ENCODE measurements around the gene ZNF512B.

ZNF512B gene

DNA sequence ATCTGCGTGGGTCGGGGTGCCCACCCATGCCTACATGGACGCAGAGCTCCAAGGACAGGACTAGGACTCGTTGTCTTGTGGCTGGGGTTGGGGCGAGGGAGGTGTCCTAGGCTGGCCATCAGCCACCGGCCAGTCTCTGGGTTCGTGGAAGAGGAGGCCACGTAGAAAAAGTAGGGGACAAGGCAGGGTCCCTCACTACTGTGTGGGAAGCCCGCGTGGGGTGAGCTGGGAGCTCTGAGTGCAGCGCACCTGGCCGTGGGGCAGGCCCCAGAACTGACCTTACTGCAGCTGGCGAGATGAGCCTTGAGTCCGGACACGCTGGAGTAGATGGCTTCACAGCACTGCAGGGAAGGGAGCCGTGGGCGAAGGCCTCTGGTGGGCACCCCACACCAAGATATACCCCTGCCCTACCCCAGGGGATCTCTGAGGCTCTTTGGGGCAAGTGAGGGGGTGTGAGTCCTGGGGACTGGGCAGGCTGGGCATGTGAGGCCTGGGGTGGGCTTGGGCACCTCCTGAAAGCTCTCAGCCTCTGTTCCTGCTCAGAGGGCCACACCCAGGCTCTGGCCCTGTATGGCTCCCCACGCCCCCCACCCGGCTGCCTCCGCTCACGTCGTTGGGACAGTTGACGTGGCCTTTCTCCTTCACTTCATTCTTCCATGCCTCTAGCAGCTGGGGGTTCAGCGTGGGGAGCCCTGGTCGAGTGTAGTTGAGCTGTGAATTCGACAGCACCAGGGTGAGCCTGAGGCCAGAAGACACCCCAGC is 7.9 kb downstream of the ZNF512B start:
- DNase-seq, result no peak

GRCh38 chr20:63960654-63961621 is 8.8 kb downstream of the ZNF512B start:
- DNase-seq, result peak; percentile 42

- no peak for DNase-seq
These were observed 10.0 kb downstream of the ZNF512B start for GRCh38 chr20:63959699-63960075.

DNA sequence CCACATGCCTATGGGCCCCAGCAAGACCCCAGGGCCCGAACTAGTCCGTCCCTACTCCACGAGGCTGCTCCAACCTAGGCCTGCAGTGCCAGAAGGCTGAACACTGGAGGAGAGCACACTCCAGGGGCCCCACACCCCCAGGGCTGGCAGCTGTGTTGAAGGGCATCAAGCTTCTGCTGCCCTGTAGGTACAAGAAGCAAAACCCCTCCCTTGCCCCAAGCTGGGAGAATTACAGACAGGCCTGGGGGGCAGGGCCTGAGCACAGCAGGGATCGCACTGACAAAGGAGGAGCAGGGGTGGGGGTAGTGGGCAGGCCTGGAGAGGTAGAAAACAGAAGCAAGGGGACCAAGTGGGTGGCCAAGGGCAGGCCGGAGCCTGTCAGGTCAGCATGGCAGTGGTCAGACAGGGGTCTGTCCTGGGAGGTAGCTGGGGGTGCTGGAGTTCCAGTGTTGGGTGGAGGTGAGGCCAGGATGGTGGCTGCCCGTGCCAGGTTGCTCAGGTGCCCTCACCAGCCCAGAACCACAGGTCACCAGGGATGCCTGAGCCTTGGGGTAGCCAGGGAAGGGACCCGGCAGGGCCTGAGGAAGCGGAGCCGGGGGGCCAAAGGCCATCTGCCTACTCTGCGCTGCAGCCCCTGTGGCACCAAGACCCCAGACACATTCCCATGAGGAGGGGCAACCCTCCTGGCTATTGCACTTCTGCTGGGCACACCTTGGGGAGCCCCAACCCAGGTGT is 10.6 kb downstream of the ZNF512B start:
- DNase-seq, result no peak

DNA sequence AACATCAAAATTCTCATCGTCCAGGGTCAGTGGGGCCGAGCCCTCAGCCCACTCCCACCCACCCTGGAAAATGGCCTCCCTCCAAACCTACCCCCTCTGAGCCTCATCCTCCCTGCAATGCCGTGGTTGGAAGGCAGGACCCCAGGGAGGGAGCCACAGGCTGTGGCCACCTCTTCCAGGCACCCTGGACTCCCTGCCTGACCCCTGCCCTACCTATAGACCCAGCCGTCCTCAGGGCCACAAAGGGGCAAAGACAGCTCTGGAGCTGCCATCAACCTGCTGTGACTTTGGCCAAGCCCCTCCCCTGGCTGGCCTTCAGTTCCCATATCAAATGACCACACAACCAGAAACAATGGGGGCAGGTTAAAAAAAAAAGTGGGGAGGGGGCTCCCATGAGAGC is 11.3 kb downstream of the ZNF512B start:
- DNase-seq, result no peak

DNA sequence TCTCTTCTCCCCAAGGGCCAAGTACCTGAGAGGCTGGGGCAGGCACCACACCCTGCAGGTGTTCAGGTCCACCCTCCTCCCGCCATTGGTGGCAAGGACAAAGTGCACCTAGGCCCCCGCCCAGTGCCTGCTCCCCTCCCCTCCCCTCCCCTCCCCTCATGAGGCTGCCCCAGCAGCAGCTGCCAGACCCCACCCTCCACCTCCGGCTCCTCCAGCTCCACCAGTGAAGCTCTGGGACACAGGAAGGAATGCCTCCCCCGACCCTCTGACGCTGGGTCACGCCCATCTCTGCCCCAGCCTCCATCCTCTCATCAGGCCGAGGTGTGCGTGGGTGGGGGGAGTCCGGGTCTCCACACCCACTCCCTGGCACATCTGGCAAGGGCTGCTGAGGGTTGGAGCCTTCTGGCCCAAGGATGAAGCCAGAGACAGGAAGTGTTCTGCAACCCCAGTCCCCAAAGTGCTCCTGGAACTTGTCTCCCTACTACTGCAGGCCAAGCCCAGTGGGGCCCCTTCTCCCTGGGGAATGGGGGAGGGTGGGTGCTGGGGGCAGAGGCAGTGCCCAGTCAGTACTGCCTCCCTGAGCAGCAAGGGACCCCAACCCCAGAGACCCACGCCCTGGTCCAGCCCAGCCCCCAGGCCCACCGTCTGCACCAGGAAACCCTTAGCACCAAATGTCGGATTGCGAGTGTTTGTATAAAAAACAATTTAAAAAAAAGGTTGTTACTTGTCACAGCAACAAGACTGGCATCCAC is 11.9 kb downstream of the ZNF512B start:
- no peak for DNase-seq

GRCh38 chr20:63957004-63957689 is 12.6 kb downstream of the ZNF512B start:
- no peak for DNase-seq

- DNase-seq, result no peak
These were observed 13.1 kb downstream of the ZNF512B start for GRCh38 chr20:63956664-63957003.

DNA sequence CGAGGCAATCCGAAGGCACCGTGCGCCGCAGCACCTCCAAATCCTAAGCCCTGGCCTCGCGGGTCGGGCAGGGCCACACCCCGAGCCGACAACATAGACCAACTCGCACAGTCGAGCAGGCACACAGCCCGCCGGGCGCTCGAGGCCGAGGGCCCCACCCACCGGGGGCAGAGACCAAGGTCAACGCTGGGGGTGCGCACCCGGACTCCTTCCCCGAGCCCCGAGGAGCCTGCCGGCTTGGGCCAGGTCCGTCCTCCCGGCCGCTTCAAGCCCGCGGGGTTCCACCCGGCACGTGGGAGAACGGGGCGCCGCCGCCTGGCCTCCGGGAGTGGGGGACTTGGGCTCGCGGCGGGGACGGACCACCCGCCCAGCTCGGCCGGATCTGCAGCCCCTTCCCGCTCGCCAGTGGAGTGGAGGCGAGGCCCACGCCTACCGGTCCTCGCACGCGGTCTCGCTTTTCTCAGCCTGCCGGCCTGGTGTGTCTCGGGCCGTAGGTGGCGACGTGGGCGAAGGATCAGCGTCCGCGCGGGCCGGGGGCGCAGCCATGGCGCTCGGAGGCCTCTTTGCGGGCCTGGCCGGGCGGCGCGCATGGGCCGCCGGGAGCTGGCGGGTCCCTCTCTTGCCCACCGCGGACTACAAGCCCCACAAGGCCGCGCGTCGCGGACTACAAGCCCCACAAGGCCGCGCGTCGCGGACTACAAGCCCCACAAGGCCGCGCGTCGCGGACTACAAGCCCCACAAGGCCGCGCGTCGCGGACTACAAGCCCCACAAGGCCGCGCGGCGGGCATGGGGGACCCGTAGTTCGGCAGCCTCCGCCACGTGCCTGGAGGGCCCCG is 13.7 kb downstream of the ZNF512B start, which contains the start of gene UCKL1:
UCKL1 (minus strand) TSS at position 590 of the 837 bp plus-strand sequence; CDS start at position 546, 44 bp downstream.
- peak; percentile 90 for DNase-seq

DNA sequence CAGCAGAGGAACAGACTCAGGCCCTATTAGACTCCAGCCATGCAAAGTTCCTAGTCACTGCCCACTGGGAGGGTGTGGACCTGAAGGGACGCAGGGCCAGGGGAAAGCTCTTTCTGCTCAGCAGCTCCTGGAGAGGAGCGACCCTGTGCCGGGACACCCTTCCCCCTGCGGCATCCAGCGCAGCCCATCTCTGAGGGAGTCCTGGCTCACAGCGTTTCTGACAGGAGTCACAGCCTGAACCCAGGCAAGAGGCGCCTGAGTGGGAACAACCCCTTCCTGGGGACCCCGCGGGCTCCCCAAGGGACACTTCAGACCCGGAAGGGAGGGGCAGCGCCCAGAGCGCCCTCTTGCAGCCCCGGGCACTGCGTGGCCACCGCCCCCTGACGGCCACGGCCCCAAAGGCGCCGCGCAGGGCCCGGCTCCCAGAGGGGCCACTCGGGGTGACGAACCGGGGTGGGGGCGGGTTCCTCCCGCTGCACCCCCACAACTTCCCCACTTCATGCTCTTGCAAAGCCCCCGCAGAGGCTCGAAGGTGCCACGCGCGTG is 14.4 kb downstream of the ZNF512B start:
- DNase-seq, result no peak

DNA sequence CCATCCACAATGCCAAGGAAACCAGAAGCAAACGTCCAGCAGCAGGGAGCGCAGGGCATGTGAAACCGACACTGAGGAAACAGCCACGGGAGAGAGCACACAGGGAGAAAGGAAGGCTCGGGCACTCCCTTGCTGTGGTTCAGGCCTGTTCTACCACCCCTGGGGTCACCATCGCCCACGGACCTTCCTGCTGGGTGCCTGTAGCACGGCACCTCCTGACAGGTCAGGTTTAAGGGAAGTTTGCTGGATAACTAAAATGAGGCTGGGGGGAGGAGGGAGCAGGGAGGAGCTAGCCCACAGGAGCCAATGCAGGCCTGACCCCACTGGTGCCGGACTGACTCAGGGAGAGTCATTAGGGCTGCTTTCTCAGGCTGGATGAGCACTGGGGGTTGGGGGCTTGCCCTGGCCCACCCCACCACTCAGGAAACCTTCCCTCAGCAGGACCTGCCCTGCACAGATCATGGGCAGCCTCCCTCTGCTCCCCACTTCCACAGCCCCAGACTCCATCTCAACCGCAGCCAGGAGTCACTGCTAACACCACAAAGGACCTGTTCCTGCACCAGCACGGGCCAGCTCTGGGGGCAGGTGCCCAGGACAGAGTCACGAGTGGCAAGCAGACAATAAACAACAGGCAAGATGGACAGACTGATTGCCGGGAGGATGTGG is 15.8 kb downstream of the ZNF512B start:
- no peak for DNase-seq

- DNase-seq, result no peak
These were observed 17.0 kb downstream of the ZNF512B start for GRCh38 chr20:63952769-63953168.

DNA sequence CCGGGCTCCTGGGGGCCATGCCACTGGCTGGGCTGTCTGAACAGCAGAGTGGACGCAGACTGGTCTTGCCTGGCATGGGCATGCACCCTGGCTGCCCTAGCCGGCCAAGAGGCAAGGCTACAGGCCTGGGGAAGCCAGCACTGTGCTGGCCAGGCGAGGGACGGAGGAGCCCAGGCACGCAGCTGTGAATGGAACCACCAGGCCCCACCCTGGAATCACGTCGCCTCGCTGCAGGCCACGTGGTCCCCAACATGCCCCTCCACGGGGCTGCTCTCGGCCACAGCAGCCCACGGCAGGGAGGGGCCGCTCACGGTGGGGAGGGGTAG is 17.6 kb downstream of the ZNF512B start:
- DNase-seq, result no peak

DNA sequence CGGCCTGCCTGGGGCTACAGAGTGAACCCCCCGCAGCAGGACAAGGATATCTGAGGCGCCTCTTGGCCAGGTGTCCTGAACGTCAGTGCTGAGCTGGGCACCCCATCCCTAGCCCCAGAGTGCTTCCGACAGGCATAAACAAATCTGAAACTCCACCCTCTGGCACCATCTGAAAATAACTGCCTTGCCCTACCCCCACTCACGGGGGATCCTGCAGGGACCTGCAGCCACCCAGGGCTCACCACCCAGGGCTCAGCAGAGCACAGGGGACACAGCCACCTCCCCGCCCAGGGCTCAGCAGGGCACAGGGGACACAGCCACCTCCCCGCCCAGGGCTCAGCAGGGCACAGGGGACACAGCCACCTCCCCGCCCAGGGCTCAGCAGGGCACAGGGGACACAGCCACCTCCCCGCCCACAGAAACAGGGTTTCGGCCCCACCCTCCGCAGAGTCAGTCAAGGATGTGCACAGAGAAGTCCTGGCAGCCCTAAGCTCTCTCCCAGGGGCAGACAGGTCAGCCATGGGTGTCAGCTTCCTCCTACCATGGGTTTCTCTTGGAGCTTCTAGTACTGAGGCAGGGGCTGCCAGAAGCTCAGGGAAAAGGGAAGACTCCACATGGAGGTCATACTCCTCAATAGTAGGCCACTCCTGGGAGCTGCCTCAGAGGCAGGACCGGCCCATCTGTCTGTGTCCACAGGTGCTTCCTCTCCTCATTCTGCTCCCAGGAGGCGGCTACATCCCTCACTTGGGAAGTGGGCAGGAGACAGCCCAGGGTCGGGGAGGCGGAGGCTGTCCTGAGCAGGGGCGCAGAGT is 18.1 kb downstream of the ZNF512B start:
- DNase-seq, result no peak

DNA sequence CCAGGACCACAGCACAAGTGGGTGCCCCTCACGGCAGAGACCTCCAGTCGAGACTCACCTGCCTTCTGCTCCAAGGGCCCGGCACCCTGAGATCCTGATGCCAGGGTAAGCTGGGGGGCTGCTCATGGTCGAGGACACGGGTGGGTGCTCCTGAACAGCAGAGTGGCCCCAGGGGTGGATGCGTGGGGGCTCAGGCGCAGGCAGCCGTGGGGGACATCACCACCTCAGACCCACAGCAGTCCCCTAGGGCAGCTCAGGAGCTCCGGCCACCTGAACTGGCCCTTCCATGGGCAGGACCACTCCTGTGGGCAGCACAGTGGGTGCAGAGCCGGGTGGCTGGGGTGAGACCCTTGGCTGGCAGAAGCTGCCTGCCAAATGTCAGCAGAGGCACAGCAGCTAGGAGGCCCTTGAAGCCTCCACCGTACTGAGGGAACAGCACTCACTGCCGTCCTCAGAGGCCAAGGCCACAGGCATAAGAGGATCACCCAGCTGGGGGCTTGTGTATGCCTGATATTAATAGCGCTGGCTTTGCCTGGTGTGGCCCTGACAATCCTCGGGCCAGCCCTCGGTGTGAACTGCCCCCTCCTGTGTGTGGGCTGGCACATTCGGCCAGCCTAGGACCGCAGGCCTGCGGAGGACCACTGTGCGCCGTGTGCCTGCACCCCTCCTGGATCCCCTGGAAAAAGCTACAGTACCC is 18.9 kb downstream of the ZNF512B start:
- no peak for DNase-seq

GRCh38 chr20:63947638-63948456 is 21.9 kb downstream of the ZNF512B start:
- no peak for DNase-seq

- no peak for DNase-seq
These were observed 22.6 kb downstream of the ZNF512B start for GRCh38 chr20:63946986-63947637.

Data from right forelimb (tissue), 1 donor.